ENCODE results near the gene FNDC3A. TPM values are rescaled to one million over a fixed set of nuclear protein-coding genes. Genes with fewer than 3 reads are reported as not detected.

FNDC3A gene
- total RNA-seq, 1 donor from 2014 or later: 69.3 TPM

DNA sequence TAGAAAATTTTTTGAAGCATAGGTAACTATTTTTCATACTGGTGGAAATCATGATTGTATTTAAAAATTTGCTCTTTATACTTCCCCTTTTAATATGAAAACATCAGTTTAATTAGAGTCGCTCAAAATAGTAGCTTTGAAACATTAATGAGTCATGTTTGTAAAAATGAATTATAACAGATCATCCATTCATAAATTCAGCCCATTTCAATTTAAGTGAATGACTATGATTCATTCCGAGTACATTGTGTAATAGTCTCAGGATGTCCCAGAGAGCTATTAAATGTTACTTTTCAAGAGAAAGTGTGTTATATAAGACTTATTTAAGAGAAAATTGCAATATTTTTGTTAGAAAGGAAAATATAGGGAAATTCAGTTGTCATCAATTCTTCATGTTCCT is 111.0 kb downstream of the FNDC3A start:
- no peaks in the 10 kb centered on the region for H3F3A ChIP-seq (ENCODE audit: low read depth)
- no peak overlapping the region for H2AFZ ChIP-seq (replicated peaks)
- Mint-ChIP-seq H3K27ac (no peak overlapping the region), H3K27me3 (ENCODE audit: insufficient read depth, low read depth) (no peaks in the 10 kb centered on the region), H3K4me3 (no peak overlapping the region), H3K36me3 (peaks cover 9% of the 10 kb centered on the region), H3K4me1 (no peaks in the 10 kb centered on the region), H3K9me3 (no peaks in the 10 kb centered on the region)
- H3K4me1 ChIP-seq: no peaks in the 10 kb centered on the region
- no peaks in the 10 kb centered on the region for H3K79me2 ChIP-seq (ENCODE audit: low read depth)
- H3K4me2 ChIP-seq: no peak overlapping the region
- H3K9me3 ChIP-seq (ENCODE audit: low read depth): no peaks in the 10 kb centered on the region
- H3K4me3 ChIP-seq: no peak overlapping the region
- no peaks in the 10 kb centered on the region for H3K27me3 ChIP-seq
- no peak for TF ChIP-seq EZH2phosphoT487 (IDR thresholded peaks at IDR 0.05)
- TF ChIP-seq, protein P1, sequence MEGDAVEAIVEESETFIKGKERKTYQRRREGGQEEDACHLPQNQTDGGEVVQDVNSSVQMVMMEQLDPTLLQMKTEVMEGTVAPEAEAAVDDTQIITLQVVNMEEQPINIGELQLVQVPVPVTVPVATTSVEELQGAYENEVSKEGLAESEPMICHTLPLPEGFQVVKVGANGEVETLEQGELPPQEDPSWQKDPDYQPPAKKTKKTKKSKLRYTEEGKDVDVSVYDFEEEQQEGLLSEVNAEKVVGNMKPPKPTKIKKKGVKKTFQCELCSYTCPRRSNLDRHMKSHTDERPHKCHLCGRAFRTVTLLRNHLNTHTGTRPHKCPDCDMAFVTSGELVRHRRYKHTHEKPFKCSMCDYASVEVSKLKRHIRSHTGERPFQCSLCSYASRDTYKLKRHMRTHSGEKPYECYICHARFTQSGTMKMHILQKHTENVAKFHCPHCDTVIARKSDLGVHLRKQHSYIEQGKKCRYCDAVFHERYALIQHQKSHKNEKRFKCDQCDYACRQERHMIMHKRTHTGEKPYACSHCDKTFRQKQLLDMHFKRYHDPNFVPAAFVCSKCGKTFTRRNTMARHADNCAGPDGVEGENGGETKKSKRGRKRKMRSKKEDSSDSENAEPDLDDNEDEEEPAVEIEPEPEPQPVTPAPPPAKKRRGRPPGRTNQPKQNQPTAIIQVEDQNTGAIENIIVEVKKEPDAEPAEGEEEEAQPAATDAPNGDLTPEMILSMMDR (IDR thresholded peaks at IDR 0.05): no peak
- no peak for TF ChIP-seq EZH2 (IDR thresholded peaks at IDR 0.05)
- H3K27ac ChIP-seq: no peak overlapping the region
- no peak for DNase-seq (ENCODE audit: low spot score)
- no peaks in the 10 kb centered on the region for H3K36me3 ChIP-seq
- no peak overlapping the region for H3K9ac ChIP-seq
- no peaks in the 10 kb centered on the region for H4K20me1 ChIP-seq (ENCODE audit: low read depth)

DNA sequence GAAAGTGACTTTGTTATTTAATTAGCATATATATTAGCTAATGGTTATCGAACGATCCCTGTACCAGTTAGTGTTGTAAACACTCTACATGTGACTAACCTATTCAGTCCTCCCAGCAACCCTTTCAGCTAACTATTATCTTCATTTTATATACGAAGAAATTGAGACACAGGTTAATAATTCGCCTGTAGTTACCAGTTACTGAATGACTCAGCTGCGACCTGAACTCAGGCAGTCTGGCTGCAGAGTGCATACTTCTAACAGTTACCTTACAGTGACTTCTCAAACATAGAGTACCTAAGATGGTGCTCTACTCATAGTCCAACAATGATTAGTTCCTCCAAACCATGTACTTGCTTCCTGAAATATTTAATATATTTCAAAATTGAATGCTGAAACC is 117.7 kb downstream of the FNDC3A start:
- H3K9me3 ChIP-seq (ENCODE audit: low read depth): no peaks in the 10 kb centered on the region
- no peaks in the 10 kb centered on the region for H3F3A ChIP-seq (ENCODE audit: low read depth)
- H3K9ac ChIP-seq: no peak overlapping the region
- Mint-ChIP-seq H3K36me3 (peaks cover 7% of the 10 kb centered on the region), H3K27ac (no peak overlapping the region), H3K9me3 (no peaks in the 10 kb centered on the region), H3K4me3 (no peak overlapping the region), H3K27me3 (ENCODE audit: insufficient read depth, low read depth) (no peaks in the 10 kb centered on the region), H3K4me1 (no peaks in the 10 kb centered on the region)
- DNase-seq (ENCODE audit: low spot score): no peak
- no peak overlapping the region for H2AFZ ChIP-seq (replicated peaks)
- H3K27ac ChIP-seq: no peak overlapping the region
- H3K79me2 ChIP-seq (ENCODE audit: low read depth): no peaks in the 10 kb centered on the region
- TF ChIP-seq EZH2 (IDR thresholded peaks at IDR 0.05) (no peak), EZH2phosphoT487 (IDR thresholded peaks at IDR 0.05) (no peak)
- TF ChIP-seq, protein P1 (IDR thresholded peaks at IDR 0.05): no peak
- no peaks in the 10 kb centered on the region for H3K36me3 ChIP-seq
- H3K4me1 ChIP-seq: no peaks in the 10 kb centered on the region
- H4K20me1 ChIP-seq (ENCODE audit: low read depth): no peaks in the 10 kb centered on the region
- no peak overlapping the region for H3K4me2 ChIP-seq
- H3K27me3 ChIP-seq: no peaks in the 10 kb centered on the region
- no peak overlapping the region for H3K4me3 ChIP-seq

DNA sequence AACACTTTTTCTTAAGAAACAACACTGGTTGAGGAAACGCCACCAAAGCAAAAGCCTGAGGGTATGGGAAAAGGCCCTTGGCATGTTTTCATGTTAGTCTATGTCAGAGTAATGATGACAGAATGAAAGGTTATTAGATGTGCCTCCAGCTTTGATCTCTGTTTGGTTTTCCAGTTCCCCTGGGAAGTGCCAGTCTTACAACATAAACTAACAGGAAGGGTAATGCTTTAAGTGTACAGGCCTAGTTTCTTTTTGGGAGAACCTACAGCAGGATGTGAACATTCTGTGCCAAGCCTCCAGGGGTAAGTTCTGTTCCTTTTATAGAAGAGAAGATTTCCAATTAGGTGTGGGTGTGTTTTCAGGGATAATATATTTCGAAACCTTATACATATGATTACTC is 121.7 kb downstream of the FNDC3A start:
- DNase-seq (ENCODE audit: low spot score): no peak
- H3F3A ChIP-seq (ENCODE audit: low read depth): no peaks in the 10 kb centered on the region
- no peak overlapping the region for H3K27ac ChIP-seq
- Mint-ChIP-seq H3K27me3 (ENCODE audit: insufficient read depth, low read depth) (no peaks in the 10 kb centered on the region), H3K27ac (no peak overlapping the region), H3K4me3 (no peak overlapping the region), H3K9me3 (no peaks in the 10 kb centered on the region), H3K4me1 (no peaks in the 10 kb centered on the region), H3K36me3 (no peaks in the 10 kb centered on the region)
- H3K27me3 ChIP-seq: no peaks in the 10 kb centered on the region
- H3K9ac ChIP-seq: no peak overlapping the region
- no peak overlapping the region for H2AFZ ChIP-seq (replicated peaks)
- H3K9me3 ChIP-seq (ENCODE audit: low read depth): no peaks in the 10 kb centered on the region
- no peak overlapping the region for H3K4me3 ChIP-seq
- H3K36me3 ChIP-seq: no peaks in the 10 kb centered on the region
- no peaks in the 10 kb centered on the region for H4K20me1 ChIP-seq (ENCODE audit: low read depth)
- H3K4me2 ChIP-seq: no peak overlapping the region
- H3K4me1 ChIP-seq: no peaks in the 10 kb centered on the region
- TF ChIP-seq EZH2 (IDR thresholded peaks at IDR 0.05): no peak
- TF ChIP-seq, protein P1 (IDR thresholded peaks at IDR 0.05): no peak
- TF ChIP-seq EZH2phosphoT487 (IDR thresholded peaks at IDR 0.05): no peak
- no peaks in the 10 kb centered on the region for H3K79me2 ChIP-seq (ENCODE audit: low read depth)

Measured in neural progenitor cell (in vitro differentiated cells).